Gastrocnemius medialis (tissue), 4 donors: ENCODE data around the gene DNAJC15.

Experiments
- CTCF ChIP-seq, 5 experiments: fragments of 450-650 bp in 3 of 5; fragments of 200-600 bp in 2 of 5; sonication (generic) in 2 of 5; IDR thresholded peaks in 4 of 5; conservative IDR thresholded peaks in 1 of 5; 1 replicate in 4 of 5; 2 replicates in 1 of 5; pipeline ENCODE4 v1.5.1; 2016 to 2019; ENCODE audit warnings: antibody characterized with exemption in 5 of 5, mild to moderate bottlenecking in 3 of 5, moderate library complexity in 3 of 5
- POLR2A ChIP-seq, 2 donors: fragments of 450-650 bp; IDR thresholded peaks; one replicate each; pipeline ENCODE4 v1.6.1; 2017; ENCODE audit warnings: antibody characterized with exemption in 2 of 2, mild to moderate bottlenecking in 2 of 2, moderate library complexity in 2 of 2

- TF ChIP-seq CTCF (IDR thresholded peaks at IDR 0.05 in 4 of 5, conservative IDR thresholded peaks at IDR 0.05 in 1 of 5): no peak
- no peak for TF ChIP-seq POLR2A (IDR thresholded peaks at IDR 0.05)
These were observed 58.5 kb downstream of the DNAJC15 start for GRCh38 chr13:43081866-43082265.
